ENCODE data around the gene PES1. TPM values are rescaled to one million over a fixed set of nuclear protein-coding genes. Genes with fewer than 3 reads are reported as not detected.

The PES1 gene
- total RNA-seq, 1 experiment from 2014 or later, result 167 TPM

DNA sequence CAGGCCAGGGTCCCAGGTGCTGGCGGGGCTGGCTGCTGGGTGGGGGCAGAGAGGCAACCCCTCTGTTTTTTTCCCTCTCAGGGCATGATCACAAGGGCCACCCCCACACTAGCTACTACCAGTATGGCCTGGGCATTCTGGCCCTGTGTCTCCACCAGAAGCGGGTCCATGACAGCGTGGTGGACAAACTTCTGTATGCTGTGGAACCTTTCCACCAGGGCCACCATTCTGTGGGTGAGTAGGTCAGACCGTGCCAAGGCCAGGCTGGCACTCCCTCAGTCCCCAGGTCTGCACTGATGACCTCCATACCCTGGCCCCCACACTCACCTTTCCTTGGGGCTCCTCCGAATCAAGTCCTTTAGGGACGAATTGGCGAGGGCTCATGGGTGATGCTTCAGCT lies 22.6 kb upstream of the PES1 start:
- H3K4me1 ChIP-seq (ENCODE audit: control insufficient read depth in 1 of 2, insufficient read depth in 2 of 2, low read length in 2 of 2), result peaks cover 6 to 8% of the 10 kb centered on the region in 2 experiments
- no peaks in the 10 kb centered on the region for H3K36me3 ChIP-seq (ENCODE audit: control insufficient read depth in 1 of 2, insufficient read depth in 2 of 2, low read length in 2 of 2)
- ChIA-PET RAD21 (ENCODE audit: low non-redundant PET in 1 of 2, low total read pairs in 2 of 2, uncharacterized antibody in 2 of 2, unreplicated experiment in 2 of 2) (no interaction called here), POLR2A (no interaction called here), CTCF (interaction anchor here (0.8 to 1.6 kb wide), 2 partner anchors 8 to 20 kb away, joined by 3 to 5 read pairs; no protein-coding TSS in a partner anchor)
- no peak overlapping the region for H3K9ac ChIP-seq (ENCODE audit: low read length)
- no peaks in the 10 kb centered on the region for H4K20me1 ChIP-seq (ENCODE audit: insufficient read depth)
- no peak overlapping the region for H3K4me2 ChIP-seq (ENCODE audit: low read length)
- no peak overlapping the region for H3K27ac ChIP-seq (ENCODE audit: low read depth, low read length)
- H3K4me3 ChIP-seq (replicated peaks in 1 of 2; ENCODE audit: low read depth in 1 of 2, low read length in 2 of 2), result no peak overlapping the region
- TF ChIP-seq SP1 (IDR thresholded peaks at IDR 0.05; ENCODE audit: low read depth), result no peak
- TF ChIP-seq JUND (IDR thresholded peaks at IDR 0.05), result no peak
- TF ChIP-seq YY1 (IDR thresholded peaks at IDR 0.05; ENCODE audit: extremely low read depth, insufficient replicate concordance, low read depth, low read length), result no peak
- no peak for TF ChIP-seq ATF3 (IDR thresholded peaks at IDR 0.05)
- TF ChIP-seq, protein P1, sequence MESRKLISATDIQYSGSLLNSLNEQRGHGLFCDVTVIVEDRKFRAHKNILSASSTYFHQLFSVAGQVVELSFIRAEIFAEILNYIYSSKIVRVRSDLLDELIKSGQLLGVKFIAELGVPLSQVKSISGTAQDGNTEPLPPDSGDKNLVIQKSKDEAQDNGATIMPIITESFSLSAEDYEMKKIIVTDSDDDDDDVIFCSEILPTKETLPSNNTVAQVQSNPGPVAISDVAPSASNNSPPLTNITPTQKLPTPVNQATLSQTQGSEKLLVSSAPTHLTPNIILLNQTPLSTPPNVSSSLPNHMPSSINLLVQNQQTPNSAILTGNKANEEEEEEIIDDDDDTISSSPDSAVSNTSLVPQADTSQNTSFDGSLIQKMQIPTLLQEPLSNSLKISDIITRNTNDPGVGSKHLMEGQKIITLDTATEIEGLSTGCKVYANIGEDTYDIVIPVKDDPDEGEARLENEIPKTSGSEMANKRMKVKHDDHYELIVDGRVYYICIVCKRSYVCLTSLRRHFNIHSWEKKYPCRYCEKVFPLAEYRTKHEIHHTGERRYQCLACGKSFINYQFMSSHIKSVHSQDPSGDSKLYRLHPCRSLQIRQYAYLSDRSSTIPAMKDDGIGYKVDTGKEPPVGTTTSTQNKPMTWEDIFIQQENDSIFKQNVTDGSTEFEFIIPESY (IDR thresholded peaks at IDR 0.05; ENCODE audit: extremely low read depth, insufficient replicate concordance, low read length), result no peak
- TF ChIP-seq POLR2A (IDR thresholded peaks at IDR 0.05; ENCODE audit: borderline replicate concordance, extremely low read depth, insufficient read depth, insufficient read length), result no peak
- no peak for TF ChIP-seq CBX3 (IDR thresholded peaks at IDR 0.05; ENCODE audit: low read depth)
- TF ChIP-seq EZH2phosphoT487 (IDR thresholded peaks at IDR 0.05; ENCODE audit: borderline replicate concordance), result no peak
- TF ChIP-seq, protein P2, sequence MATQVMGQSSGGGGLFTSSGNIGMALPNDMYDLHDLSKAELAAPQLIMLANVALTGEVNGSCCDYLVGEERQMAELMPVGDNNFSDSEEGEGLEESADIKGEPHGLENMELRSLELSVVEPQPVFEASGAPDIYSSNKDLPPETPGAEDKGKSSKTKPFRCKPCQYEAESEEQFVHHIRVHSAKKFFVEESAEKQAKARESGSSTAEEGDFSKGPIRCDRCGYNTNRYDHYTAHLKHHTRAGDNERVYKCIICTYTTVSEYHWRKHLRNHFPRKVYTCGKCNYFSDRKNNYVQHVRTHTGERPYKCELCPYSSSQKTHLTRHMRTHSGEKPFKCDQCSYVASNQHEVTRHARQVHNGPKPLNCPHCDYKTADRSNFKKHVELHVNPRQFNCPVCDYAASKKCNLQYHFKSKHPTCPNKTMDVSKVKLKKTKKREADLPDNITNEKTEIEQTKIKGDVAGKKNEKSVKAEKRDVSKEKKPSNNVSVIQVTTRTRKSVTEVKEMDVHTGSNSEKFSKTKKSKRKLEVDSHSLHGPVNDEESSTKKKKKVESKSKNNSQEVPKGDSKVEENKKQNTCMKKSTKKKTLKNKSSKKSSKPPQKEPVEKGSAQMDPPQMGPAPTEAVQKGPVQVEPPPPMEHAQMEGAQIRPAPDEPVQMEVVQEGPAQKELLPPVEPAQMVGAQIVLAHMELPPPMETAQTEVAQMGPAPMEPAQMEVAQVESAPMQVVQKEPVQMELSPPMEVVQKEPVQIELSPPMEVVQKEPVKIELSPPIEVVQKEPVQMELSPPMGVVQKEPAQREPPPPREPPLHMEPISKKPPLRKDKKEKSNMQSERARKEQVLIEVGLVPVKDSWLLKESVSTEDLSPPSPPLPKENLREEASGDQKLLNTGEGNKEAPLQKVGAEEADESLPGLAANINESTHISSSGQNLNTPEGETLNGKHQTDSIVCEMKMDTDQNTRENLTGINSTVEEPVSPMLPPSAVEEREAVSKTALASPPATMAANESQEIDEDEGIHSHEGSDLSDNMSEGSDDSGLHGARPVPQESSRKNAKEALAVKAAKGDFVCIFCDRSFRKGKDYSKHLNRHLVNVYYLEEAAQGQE (IDR thresholded peaks at IDR 0.05; ENCODE audit: low read depth), result no peak
- TF ChIP-seq POLR2AphosphoS5 (IDR thresholded peaks at IDR 0.05; ENCODE audit: low read depth, low read length), result no peak
- no peak for TF ChIP-seq TCF7L2 (IDR thresholded peaks at IDR 0.05; ENCODE audit: borderline replicate concordance, extremely low read depth, insufficient read depth, insufficient read length)
- no peak for TF ChIP-seq EZH2 (IDR thresholded peaks at IDR 0.05)
- no peak for TF ChIP-seq ZFX (IDR thresholded peaks at IDR 0.05)
- no peak for TF ChIP-seq FOSL1 (IDR thresholded peaks at IDR 0.05; ENCODE audit: low read depth)
- no peaks in the 10 kb centered on the region for H3K9me2 ChIP-seq (ENCODE audit: insufficient read depth)
- H3K79me2 ChIP-seq (ENCODE audit: insufficient read depth, low read length), result no peaks in the 10 kb centered on the region
- DNase-seq (ENCODE audit: low read depth, low spot score), result no peak
- H3K27me3 ChIP-seq (ENCODE audit: insufficient read depth, low read length), result no peaks in the 10 kb centered on the region
- H2AFZ ChIP-seq (ENCODE audit: low read depth, low read length, poor library complexity, severe bottlenecking), result no peak overlapping the region
- ATAC-seq, result no peak
- intact Hi-C loops (cut with micrococcal nuclease), result no loop called here
- no peaks in the 10 kb centered on the region for H3K9me3 ChIP-seq (ENCODE audit: control insufficient read depth in 1 of 2, insufficient read depth in 1 of 2, low read depth in 1 of 2, low read length in 2 of 2)
- BruUV-seq (replicated peaks), result no TSS peak

All from HCT116 (cell line).